ENCODE results near the gene COA8. TPM values are rescaled to one million over a fixed set of nuclear protein-coding genes. Genes with fewer than 3 reads are reported as not detected.

COA8 gene
- total and polyA plus RNA-seq, 2 donors (not counting 3 experiments of a cell fraction or from before 2014, with no cell fraction given): 19.1 to 46.4 TPM

DNA sequence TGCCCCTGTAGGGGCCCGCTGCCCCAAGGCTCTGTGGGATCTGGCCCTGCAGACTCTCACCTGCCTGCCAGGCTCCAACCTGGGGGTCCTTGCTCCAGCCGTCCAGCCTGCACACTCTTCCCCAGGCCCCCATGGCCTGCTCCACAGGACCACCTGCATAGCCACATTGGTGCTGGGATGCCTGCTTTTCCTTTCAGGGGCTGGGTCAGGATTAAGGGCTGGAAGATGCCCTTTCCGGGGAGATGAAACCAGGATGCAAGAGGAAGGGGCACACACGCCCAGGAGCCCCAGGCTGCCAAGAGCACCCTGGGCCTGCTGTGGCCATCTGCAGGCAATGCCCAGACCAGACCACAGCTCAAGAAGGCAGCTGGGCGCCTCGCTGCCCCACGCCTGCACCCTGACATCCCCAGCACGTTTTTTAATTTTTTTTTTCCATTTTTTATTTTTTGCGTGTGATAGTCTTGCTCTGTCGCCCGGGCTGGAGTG, 15.3 kb upstream of the COA8 start:
- Histone ChIP-seq H3K9me3 (replicated peaks; ENCODE audit: control insufficient read depth, insufficient read depth, low read length) (no peaks in the 10 kb centered on the region), H3K27ac (ENCODE audit: insufficient read depth, low read depth, low read length) (no peak overlapping the region), H3K9ac (replicated peaks; ENCODE audit: extremely low read depth, insufficient read depth, low read length) (no peak overlapping the region), H3K79me2 (ENCODE audit: control insufficient read depth, insufficient read depth, low read length) (no peaks in the 10 kb centered on the region), H3K27me3 (ENCODE audit: control insufficient read depth in 2 of 2, insufficient read depth in 2 of 2, low read length in 2 of 2) (no peaks in the 10 kb centered on the region), H3K36me3 (ENCODE audit: control insufficient read depth in 2 of 2, extremely low read depth in 1 of 2, insufficient read depth in 2 of 2, low read length in 2 of 2) (no peaks in the 10 kb centered on the region), H3K4me3 (replicated peaks in 1 of 3; ENCODE audit: insufficient read depth in 1 of 3, low read depth in 1 of 3, low read length in 3 of 3) (no peak overlapping the region), H4K20me1 (replicated peaks; ENCODE audit: control insufficient read depth, extremely low read depth, insufficient read depth, low read length) (no peaks in the 10 kb centered on the region), H3K4me1 (ENCODE audit: control insufficient read depth, extremely low read depth, insufficient read depth, low read length) (no peaks in the 10 kb centered on the region), H2AFZ (ENCODE audit: low read depth, low read length) (no peak overlapping the region), H3K4me2 (ENCODE audit: insufficient read depth, low read length) (no peak overlapping the region), H3K9me1 (replicated peaks; ENCODE audit: control insufficient read depth, extremely low read depth, insufficient read depth, low read length) (no peaks in the 10 kb centered on the region)
- no peak for DNase-seq (ENCODE audit: low read depth, low spot score)
- TF ChIP-seq MYC (IDR thresholded peaks at IDR 0.05; ENCODE audit: low read depth, low read length) (no peak), GATA2 (IDR thresholded peaks at IDR 0.05; ENCODE audit: insufficient read depth, insufficient read length, low read depth, low read length) (no peak), POLR2A (IDR thresholded peaks at IDR 0.05; ENCODE audit: low read depth, low read length) (no peak)
- TF ChIP-seq, protein P1, sequence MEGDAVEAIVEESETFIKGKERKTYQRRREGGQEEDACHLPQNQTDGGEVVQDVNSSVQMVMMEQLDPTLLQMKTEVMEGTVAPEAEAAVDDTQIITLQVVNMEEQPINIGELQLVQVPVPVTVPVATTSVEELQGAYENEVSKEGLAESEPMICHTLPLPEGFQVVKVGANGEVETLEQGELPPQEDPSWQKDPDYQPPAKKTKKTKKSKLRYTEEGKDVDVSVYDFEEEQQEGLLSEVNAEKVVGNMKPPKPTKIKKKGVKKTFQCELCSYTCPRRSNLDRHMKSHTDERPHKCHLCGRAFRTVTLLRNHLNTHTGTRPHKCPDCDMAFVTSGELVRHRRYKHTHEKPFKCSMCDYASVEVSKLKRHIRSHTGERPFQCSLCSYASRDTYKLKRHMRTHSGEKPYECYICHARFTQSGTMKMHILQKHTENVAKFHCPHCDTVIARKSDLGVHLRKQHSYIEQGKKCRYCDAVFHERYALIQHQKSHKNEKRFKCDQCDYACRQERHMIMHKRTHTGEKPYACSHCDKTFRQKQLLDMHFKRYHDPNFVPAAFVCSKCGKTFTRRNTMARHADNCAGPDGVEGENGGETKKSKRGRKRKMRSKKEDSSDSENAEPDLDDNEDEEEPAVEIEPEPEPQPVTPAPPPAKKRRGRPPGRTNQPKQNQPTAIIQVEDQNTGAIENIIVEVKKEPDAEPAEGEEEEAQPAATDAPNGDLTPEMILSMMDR (IDR thresholded peaks at IDR 0.05; ENCODE audit: extremely low read depth in 1 of 2, insufficient read depth in 1 of 2, low read depth in 1 of 2, low read length in 2 of 2): no peak
- TF ChIP-seq, protein P2, sequence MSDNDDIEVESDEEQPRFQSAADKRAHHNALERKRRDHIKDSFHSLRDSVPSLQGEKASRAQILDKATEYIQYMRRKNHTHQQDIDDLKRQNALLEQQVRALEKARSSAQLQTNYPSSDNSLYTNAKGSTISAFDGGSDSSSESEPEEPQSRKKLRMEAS (IDR thresholded peaks at IDR 0.05; ENCODE audit: insufficient read depth, insufficient read length): no peak
- dilution Hi-C loops (cut with MboI; ENCODE audit: extremely low pct_ligation_motif_present, low sequenced_read_pairs): no loop called here
- POLR2A ChIA-PET: interaction anchor here (0.8 kb wide), 1 partner anchor 29 kb away, joined by 3 read pairs; no protein-coding TSS in a partner anchor
- intact Hi-C loops (cut with micrococcal nuclease): no loop called here
- CTCF ChIA-PET: interaction anchor here (0.5 to 14.4 kb wide), 16 partner anchors 9 to 156 kb away, joined by 3 to 209 read pairs (median 4); partner anchors contain the start of genes BAG5 and CKB
- FAIRE-seq: no peak
- no TSS peak for BruUV-seq (replicated peaks)
